DMS153 (cell line): Measurements from ENCODE around the gene DDX39B.
"Not testable (repeated sequence)": the region's sequence is repeated elsewhere in the genome, so short reads cannot be mapped to it uniquely, and the experiment has no call there.

Source experiments
- DNase-seq: peaks from one replicate; lab custom pipeline; 2025; lab: John Stamatoyannopoulos, UW

The DDX39B gene

DNA sequence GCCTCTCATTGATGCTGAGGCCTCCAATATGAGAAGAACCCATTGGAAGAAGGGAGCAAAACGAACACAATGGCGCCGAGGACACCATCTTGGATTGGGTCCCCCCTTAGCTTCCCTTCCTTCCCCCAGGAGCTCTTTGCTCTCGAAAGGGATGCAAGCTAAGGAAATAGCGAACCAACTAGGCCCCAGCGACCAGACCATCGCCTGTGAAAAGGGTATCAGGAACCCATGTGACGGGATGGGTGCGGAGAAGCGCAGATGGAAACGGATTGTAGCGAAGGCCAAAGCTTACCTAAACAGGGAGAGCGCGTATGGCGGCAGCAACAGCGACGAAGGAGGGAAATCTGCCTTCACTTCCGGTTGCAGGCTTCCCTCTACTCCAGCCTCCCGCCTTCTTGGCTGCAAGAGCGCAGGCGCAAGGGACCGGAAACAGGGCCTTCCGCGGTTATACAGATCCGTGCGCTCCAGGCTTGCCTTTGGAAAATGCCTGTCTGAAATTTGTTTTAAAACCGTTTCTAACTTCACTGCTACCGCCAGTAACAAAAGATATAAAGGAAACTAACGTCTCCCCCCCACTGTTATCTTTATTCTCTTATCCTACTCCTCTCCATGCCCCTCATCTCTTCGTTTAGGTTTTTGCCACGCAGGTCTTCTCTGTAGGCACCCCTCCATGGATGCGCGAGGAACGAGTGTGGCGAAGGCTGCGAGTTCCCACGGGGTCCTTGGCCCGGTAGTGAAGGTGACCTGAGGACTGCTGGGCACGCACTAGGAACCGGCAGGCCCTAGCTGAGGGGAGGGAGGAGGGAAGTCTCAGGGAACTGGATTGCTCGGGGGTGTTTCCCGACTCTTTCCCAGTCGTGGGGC lies at the start of gene DDX39B:
DDX39B (minus strand) TSS at position 346 of the 864 bp plus-strand sequence. CDS start 1,471 bp downstream, outside the sequence.
- peak; percentile 97 for DNase-seq

DNA sequence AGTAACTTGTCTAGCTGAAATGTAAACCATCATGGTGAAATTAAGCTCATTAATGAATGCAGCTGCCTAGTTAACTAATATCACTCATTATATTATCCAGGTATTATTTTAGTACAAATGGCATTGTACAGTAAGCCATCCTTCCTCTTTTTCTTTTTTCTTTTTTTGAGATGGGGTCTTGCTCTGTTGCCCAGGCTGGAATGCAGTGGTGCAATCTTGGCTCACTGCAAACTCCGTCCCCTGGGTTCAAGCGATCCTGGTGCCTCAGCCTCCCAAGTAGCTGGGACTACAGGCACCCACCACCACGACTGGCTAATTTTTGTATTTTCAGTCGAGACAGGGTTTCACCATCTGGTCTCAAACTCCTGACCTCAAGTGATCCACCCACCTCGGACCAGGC lies 48.9 kb upstream of the DDX39B start:
- not testable (repeated sequence) for DNase-seq

DNA sequence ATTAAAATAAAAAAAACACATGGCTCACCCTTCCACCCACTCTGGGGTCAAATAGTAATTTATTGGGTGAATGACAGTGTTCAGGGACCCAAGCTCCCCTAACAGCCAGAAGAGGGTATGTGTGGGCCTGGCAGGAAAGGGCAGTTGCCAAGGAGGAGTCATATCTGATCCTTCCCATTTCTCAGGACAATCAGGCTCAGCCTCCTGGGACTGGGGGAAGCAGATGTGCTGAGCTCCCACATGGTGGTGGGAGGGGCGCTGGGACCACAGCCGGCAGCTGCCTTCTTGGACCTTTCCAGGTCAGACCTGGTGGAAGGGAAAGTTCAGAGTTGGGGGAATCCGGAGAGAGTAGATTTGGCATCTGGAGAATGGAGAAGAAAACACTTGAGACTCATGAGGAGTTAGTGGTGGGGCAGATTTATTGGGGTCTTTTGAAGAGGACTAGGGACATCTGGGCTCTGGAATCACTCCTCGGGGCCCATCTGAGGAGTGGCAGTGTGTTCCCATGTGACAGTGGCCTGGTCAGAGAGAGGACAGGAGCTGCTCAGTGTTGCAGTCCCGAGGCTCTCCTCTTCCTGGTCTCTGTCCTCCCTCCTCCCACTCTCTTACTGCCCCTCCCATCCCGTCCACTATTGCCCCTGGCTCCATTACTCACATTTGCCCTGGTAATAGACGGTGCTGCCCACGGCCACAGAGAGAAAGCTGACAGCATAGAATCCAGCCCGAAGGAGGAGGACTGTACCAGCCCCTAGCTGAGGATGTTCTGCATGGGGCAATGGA lies 47.3 kb upstream of the DDX39B start:
- no peak for DNase-seq

DNA sequence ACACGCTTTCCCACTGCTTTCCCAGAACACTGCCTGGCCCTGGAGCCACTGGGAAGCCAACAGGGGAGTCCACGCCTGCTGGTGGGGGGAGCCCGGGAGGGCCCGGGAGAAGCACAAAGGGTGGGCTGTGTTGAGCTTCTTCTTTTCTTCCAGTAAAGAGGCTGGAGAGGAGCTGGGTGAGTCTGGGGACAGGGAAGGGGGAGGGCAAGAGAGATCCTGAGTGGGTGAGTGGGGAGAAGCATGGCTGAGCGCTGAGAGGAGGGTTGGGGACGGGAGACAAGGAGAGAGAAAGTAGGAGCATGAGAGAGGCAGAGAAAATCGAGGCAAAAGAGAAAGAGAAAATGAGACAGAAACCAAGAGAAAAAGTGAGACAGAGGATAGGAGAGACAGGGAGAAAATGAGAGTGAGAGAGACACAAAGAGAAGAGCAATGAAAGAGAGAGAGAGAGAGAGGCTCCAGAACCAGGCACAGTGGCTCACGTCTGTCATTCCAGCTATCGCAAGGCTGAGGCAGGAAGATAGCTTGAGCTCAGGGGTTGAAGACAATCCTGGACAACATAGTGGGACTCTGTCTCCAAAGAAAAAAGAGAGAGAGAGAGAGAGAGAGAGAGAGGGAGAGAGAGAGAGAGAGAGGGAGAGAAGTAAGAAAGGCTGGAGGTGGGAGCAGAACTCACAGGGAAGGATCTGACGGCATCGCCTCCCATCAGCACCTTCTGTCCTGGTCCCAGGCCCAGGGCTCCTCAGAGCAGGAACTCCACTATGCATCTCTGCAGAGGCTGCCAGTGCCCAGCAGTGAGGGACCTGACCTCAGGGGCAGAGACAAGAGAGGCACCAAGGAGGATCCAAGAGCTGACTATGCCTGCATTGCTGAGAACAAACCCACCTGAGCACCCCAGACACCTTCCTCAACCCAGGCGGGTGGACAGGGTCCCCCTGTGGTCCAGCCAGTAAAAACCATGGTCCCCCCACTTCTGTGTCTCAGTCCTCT lies 46.3 kb upstream of the DDX39B start:
- DNase-seq, result no peak

DNA sequence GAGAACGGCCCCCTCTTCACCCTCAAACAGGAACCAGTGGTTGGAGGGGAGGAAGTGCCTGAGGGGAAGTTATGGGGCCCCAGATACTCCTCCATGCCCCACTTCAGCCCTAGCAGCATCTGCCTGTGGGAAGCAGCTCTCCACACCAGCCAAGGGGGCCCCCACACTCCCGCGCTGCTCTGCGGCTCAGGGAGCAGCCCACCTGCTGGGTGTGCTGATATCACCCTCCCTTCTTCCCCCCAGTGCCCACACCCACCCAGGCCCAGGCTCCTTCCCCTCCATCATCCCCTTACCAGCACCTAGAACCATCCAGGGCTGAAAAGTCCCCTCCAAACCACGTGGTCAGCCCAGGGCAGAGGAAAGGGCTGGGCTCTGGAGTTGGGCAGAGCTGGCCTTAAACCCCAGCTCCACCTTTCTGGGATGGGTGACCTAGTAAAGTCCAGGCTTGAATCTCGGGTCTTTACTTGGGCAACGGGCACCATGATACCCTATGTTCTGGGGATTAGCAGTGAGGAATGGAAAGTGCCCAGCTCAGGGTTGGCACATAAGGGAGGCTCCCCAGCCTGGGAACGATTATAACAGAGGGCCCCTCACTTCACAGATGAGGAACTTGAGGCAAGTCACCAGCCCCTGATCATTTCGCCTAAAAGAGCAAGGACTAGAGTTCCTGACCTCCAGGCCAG lies 44.9 kb upstream of the DDX39B start:
- DNase-seq, result no peak

DNA sequence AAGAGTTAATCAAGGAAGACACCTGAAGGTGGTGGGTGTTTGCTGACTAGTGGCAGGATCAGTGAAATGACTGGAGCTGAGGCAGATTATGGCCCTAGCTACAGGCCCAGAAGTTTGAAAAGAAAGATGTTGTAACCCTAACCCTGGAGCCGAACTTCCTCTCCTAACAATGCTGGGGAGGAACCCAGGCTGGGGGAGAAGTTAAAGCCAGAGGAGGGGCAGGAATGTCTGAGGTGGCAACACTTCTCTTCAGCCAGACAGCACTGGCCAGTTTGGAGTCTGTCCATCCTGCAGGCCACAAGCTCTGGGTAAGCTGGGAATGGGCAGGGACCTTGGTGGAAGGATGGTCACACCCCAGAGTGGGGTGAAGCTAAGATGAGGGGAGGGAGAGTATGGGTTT lies 44.2 kb upstream of the DDX39B start, which contains the start of gene LST1:
LST1 (plus strand) TSS at position 270 of the 400 bp plus-strand sequence. CDS start 1,023 bp downstream, outside the sequence.
- DNase-seq, result no peak

DNA sequence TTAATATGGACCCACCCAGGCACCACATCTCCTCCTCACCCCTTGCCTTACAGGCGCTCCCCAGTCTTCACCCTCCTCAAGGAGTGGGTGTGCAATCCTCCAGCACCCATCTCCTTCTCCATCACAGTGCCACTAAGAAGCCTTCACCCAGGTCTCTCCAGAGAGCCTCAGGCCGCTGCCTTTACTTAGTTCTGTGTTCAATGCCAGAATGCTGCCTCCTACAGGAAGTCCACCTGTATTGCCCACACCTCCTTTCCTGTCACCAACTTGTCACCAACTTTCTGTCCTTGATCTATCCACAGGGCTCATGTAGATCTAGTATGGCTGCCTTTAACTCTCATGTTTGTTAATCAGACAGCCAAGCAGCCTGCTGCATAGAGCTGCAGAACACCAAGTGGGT lies 43.7 kb upstream of the DDX39B start:
- no peak for DNase-seq

DNA sequence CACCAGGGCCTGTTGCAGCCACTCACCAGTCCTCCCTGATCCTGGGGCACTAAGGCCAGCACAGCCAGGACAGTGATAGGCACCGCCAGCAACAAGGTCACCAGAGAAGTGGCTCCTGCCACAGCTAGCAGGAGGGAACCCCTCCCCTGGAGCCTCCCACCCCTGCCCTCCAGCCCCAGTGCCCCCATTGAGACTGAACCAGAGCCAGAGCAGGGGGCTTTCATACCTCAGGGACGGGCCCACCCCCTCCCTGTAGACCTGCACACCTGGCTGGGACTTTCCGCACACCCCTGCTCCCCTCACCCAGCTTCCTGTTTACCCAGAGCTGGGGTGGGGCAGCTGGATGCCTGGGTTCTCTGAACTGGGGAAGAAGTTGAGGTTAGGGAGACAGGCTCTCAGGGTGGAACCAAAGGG lies 40.4 kb upstream of the DDX39B start, which contains the start of gene LTB:
LTB (minus strand) TSS at position 195 of the 414 bp plus-strand sequence; CDS start at position 188, 7 bp downstream.
- no peak for DNase-seq

DNA sequence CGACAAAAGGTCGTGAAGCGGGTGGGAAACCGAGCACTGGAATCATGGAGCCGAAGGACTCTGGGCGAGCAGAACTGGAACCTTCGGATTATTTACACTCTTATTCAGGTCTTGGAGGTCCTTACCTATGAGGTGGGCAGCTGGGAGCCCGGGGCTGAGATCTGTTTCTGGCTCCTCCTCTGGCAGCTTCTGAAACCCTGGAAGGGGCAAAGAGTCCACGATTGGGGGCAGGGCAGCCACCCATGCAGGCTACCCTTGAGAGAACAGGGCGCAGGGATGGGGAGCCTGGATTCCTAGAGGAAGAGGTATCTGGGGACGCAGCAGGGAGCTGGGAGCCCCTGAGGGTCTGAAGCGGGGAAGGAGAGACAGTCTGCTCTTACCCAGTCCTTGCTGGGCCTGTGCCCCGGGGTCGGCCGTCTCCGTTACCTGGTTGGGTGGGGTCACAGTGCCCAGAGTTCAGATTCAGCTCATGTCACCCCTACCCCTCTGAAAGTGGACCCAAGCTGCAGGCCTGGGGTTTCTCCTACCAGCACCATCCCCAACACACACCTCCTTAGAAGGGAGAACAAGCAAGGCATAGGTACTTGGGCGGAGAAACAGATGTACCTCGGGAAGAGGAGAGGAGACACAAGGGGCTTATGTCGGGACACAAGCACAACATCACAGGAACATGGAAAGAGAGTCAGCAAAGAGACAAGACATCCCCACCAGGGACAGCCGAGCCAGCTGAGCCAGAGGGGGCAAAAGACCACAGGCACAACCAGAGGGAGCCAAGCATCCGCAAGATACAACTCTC lies 39.8 kb upstream of the DDX39B start:
- DNase-seq, result no peak

DNA sequence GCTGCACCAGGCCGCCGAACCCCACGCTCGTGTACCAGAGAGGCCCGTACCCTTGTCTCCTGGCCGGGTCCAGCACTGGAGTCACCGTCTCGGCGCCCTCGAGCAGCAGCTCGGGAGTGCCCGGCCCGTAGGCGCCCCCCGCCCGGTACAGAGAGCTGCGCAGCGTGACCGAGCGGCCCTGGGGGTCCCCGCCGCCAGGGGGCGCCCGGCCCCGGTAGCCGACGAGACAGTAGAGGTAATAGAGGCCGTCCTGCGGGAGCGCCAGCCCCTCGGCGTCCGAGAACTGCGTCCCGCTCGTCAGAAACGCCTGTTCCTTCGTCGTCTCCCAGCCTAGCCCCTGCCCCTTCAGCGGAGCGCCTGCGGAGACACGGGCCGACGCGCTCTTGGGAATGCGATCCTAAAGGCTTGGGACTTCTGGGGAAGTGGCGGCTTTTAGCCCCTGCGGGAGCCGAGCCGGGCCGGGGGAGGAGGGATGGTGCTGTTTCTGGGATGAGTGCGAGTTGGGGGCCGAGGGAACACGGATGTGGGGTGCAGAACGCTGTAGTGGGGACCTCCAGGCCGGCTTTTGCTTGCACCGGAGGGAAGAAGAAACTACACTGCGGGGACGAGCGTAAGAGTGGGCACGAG lies 39.1 kb upstream of the DDX39B start:
- peak; percentile 61 for DNase-seq

DNA sequence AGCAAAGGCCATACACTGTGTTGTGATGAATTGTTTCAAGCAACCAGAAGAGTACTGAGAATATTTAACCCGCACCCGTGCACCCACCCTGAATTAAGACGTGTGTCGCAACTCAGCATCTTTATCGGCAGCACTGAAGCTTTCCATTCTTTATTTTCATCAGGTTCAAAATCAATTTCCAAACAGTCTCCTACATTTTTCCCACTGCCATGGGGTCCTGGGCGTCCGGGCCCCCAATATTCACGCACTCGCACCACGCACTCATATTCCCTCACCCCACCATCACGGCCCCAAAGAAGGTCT lies 38.6 kb upstream of the DDX39B start:
- DNase-seq, result no peak

DNA sequence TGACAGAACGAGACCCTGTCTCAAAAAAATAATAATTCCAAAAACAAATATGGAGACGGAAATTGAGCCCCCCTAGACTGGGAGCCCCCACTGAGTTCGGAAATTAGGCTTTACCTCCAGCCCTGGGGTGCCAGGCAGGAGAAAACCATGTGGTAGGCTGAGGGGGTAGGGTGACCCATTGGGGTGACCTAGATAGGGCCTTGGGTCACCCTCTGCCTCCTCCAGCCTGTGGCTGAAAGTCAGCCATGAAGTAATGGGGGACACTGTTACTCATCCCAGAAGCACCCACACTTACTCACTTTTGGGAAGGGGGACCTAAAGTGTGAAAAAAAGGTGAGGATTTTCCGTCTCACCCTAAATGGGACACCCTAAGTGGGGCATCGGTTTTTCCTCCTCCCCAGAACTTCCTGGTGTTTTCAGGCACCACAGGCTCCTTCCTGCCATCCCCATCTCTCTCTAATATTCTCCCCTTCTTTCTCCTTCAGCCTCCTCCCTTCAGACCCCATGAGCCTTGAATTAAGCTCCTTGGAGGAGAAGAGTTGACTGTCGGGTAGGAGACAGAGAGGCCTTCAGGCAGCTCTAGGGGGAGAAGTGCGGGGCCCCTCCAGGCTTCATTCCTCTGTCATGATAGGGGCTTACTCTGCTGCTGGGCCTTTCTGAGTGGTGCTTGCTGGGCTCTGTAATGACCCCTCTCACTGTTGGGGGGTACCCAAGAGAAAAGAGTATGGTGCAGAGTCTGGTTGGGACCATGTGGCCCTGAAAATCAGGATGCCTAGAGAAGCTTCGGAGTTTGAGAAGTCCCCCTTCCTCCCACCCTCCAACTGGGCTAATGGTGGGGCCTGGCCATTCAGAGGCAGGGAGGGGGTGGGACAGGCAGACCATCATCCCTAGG lies 38.0 kb upstream of the DDX39B start:
- DNase-seq, result no peak

DNA sequence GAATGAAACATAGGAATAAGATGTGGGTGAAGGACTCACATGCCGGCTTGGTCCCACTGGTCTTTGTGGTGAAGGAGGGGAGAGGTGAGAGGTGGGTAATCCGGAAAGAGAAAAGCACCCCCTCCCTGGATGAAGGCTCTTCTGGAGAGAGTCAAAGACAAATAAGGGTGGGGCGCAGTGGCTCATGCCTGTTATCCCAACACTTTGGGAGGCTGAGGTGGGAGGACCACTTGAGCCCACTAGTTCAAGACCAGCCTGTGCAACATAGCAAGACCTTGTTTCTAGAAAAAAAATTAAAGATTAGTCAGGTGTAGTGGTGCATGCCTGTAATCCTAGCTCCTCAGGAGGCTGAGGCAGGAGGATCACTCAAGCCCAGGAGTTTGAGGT lies 37.3 kb upstream of the DDX39B start:
- DNase-seq, result no peak

DNA sequence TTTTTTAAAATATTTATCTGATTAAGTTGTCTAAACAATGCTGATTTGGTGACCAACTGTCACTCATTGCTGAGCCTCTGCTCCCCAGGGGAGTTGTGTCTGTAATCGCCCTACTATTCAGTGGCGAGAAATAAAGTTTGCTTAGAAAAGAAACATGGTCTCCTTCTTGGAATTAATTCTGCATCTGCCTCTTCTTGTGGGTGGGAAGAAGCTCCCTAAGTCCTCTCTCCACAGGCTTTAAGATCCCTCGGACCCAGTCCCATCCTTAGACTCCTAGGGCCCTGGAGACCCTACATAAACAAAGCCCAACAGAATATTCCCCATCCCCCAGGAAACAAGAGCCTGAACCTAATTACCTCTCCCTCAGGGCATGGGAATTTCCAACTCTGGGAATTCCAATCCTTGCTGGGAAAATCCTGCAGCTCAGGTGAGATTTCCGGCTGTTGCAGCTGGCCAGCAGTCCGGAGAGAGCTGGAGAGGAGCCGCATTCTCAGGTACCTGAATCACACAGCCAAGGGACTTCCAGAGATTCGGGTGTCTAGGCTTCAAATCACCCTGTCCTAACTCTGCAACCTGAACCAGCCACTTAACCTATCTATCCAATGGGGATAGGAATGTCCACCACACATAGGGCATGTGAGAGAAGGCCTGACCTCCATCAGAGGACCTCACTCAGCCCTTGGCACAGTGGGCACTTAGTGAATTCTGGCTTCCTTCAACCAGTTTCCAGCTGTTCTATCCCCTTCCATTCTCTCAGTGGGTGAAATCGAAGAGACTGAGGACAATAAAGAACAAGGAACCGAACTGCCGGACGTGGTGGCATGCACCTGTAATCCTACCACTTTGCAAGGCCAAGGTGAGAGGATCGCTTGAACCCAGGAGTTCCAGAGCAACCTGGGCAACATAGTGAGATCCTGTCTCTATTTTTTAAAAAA lies 36.6 kb upstream of the DDX39B start:
- no peak for DNase-seq

DNA sequence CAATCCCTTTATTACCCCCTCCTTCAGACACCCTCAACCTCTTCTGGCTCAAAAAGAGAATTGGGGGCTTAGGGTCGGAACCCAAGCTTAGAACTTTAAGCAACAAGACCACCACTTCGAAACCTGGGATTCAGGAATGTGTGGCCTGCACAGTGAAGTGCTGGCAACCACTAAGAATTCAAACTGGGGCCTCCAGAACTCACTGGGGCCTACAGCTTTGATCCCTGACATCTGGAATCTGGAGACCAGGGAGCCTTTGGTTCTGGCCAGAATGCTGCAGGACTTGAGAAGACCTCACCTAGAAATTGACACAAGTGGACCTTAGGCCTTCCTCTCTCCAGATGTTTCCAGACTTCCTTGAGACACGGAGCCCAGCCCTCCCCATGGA lies 35.8 kb upstream of the DDX39B start:
- no peak for DNase-seq

DNA sequence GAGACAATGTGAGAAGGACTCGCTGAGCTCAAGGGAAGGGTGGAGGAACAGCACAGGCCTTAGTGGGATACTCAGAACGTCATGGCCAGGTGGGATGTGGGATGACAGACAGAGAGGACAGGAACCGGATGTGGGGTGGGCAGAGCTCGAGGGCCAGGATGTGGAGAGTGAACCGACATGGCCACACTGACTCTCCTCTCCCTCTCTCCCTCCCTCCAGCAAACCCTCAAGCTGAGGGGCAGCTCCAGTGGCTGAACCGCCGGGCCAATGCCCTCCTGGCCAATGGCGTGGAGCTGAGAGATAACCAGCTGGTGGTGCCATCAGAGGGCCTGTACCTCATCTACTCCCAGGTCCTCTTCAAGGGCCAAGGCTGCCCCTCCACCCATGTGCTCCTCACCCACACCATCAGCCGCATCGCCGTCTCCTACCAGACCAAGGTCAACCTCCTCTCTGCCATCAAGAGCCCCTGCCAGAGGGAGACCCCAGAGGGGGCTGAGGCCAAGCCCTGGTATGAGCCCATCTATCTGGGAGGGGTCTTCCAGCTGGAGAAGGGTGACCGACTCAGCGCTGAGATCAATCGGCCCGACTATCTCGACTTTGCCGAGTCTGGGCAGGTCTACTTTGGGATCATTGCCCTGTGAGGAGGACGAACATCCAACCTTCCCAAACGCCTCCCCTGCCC lies 35.2 kb upstream of the DDX39B start:
- no peak for DNase-seq
